Stomach (tissue), 4 donors: Measurements from ENCODE around the gene CDADC1.

ENCODE experiments used
- CTCF ChIP-seq, 7 experiments: fragments of 450-650 bp in 4 of 7; fragments of 200-600 bp in 3 of 7; sonication (generic) in 3 of 7; IDR thresholded peaks; one replicate each; pipeline ENCODE4 v1.5.1; 2016 to 2019; ENCODE audit warnings: antibody characterized with exemption in 7 of 7, control low read depth in 2 of 7, mild to moderate bottlenecking in 1 of 7
- POLR2AphosphoS5 ChIP-seq, 3 donors: sonication (generic); formaldehyde crosslinking; IDR thresholded peaks; one replicate each; pipeline ENCODE4 v1.6.1; 2016; ENCODE audit warnings: antibody characterized with exemption in 3 of 3

- no peak for TF ChIP-seq POLR2AphosphoS5 (IDR thresholded peaks at IDR 0.05)
- TF ChIP-seq CTCF (IDR thresholded peaks at IDR 0.05): no peak
These were observed 11.8 kb upstream of the CDADC1 start for GRCh38 chr13:49235856-49236431.
